HepG2 (cell line): ENCODE results near the gene WDR18. TPM values are rescaled to one million over a fixed set of nuclear protein-coding genes. Genes with fewer than 3 reads are reported as not detected.

Experiments
- ATAC-seq: fragments of 200-7000 bp; cut with Tn5 transposase; 3 replicates; pipeline ENCODE4 v1.9.1; 2020; ENCODE audit warnings: mild to moderate bottlenecking, moderate library complexity
- BruUV-seq: library from RNA; stranded (reverse); fragments of 400-500 nt; replicated peaks from 2 replicates; lab custom pipeline; 2021; lab: Mats Ljungman, UMichigan
- CTCF ChIA-PET: fragments of 300-600 bp; formaldehyde crosslinking; extraction: SDS; loops from one replicate; lab custom pipeline; 2021; ENCODE audit warnings: low total read pairs, inconsistent platforms, low intra/inter-chr PET ratio; lab: Yijun Ruan, JAX
- POLR2A ChIA-PET: fragments of 350-600 bp; sonication (Branson Sonifier 250); formaldehyde crosslinking; loops from one replicate; lab custom pipeline; 2020; ENCODE audit warnings: antibody characterized with exemption, inconsistent platforms; lab: Yijun Ruan, JAX
- DNase-seq: peaks from one replicate; pipeline ENCODE4 v3.0.0-alpha.2; 2015; ENCODE audit warnings: low spot score
- FAIRE-seq: peaks from 3 replicates; lab custom pipeline; 2011; peaks lifted over from hg19 to GRCh38; lab: Jason Lieb, UNC
- H2AFZ ChIP-seq: one replicate; pipeline ENCODE4 v1.6.1; 2011; ENCODE audit warnings: low read length, inconsistent platforms
- H3K27ac ChIP-seq: fragments of 300-600 bp; 3 replicates; pipeline ENCODE4 v1.8.0; 2011; ENCODE audit warnings: mixed run types, mild to moderate bottlenecking, mixed read lengths, low read length, inconsistent platforms; ENCODE audit not compliant: insufficient read depth; ENCODE audit errors: extremely low read length
- H3K27me3 ChIP-seq, 2 experiments: fragments of 200-600 bp in 1 of 2; 2 replicates in 1 of 2; 3 replicates in 1 of 2; pipeline versions ENCODE4 v1.6.0 to v1.8.0; 2011; ENCODE audit warnings: low read length in 2 of 2, mild to moderate bottlenecking in 2 of 2, moderate library complexity in 2 of 2, inconsistent platforms in 1 of 2; ENCODE audit not compliant: insufficient read depth in 2 of 2, control insufficient read depth in 1 of 2
- H3K36me3 ChIP-seq, 2 experiments: fragments of 200-600 bp in 1 of 2; replicated peaks in 1 of 2; 2 replicates in 1 of 2; 3 replicates in 1 of 2; pipeline versions ENCODE4 v1.5.1 to v1.8.0; 2011; ENCODE audit warnings: low read length in 2 of 2, inconsistent platforms in 1 of 2; ENCODE audit not compliant: insufficient read depth in 2 of 2, control insufficient read depth in 1 of 2
- H3K4me1 ChIP-seq: 2 replicates; pipeline ENCODE4 v1.5.1; 2012; ENCODE audit warnings: low read length, inconsistent platforms; ENCODE audit not compliant: insufficient read depth
- H3K4me2 ChIP-seq: 2 replicates; pipeline ENCODE4 v1.6.0; 2011; ENCODE audit warnings: low read depth, low read length, inconsistent platforms
- H3K4me3 ChIP-seq, 3 experiments: fragments of 200-600 bp in 1 of 3; sonication (generic), shearing (Covaris generic) in 1 of 3; replicated peaks in 1 of 3; 2 replicates each; pipeline ENCODE4 v1.5.1; 2011 to 2016; ENCODE audit warnings: low read length in 3 of 3, inconsistent platforms in 2 of 3, low read depth in 2 of 3, mild to moderate bottlenecking in 2 of 3, control low read depth in 1 of 3, mixed read lengths in 1 of 3; ENCODE audit not compliant: insufficient read depth in 1 of 3
- H3K79me2 ChIP-seq: one replicate; pipeline ENCODE4 v1.6.1; 2011; ENCODE audit warnings: low read length, inconsistent platforms; ENCODE audit not compliant: insufficient read depth
- H3K9ac ChIP-seq: 2 replicates; pipeline ENCODE4 v1.6.0; 2011; ENCODE audit warnings: mild to moderate bottlenecking, low read depth, low read length, inconsistent platforms; ENCODE audit not compliant: insufficient read depth
- H3K9me3 ChIP-seq: 2 replicates; pipeline ENCODE4 v1.5.1; 2012; ENCODE audit warnings: mild to moderate bottlenecking, low read length
- H4K20me1 ChIP-seq: 2 replicates; pipeline ENCODE4 v1.6.0; 2011; ENCODE audit warnings: inconsistent platforms, mild to moderate bottlenecking, low read length, moderate library complexity; ENCODE audit not compliant: insufficient read depth
- AKAP8 ChIP-seq: sonication (generic); formaldehyde crosslinking; IDR thresholded peaks from 2 replicates; pipeline ENCODE4 v1.5.1; 2020; ENCODE audit warnings: mild to moderate bottlenecking, missing genetic modification reagents
- BORCS8-MEF2B ChIP-seq: sonication (generic); formaldehyde crosslinking; IDR thresholded peaks from 2 replicates; pipeline ENCODE4 v1.8.0; 2022; ENCODE audit warnings: mild to moderate bottlenecking, missing genetic modification reagents
- CBX1 ChIP-seq: IDR thresholded peaks from one replicate; pipeline ENCODE4 v1.6.1; 2016; ENCODE audit warnings: antibody characterized with exemption, low read depth
- HOXD1 ChIP-seq: sonication (generic); formaldehyde crosslinking; IDR thresholded peaks from 2 replicates; pipeline ENCODE4 v1.5.0; 2020; ENCODE audit warnings: missing genetic modification reagents
- JUND ChIP-seq: sonication (generic); formaldehyde crosslinking; IDR thresholded peaks from 2 replicates; pipeline ENCODE4 v1.8.0; 2022; ENCODE audit warnings: mild to moderate bottlenecking, missing genetic modification reagents
- PHF8 ChIP-seq: sonication (generic); formaldehyde crosslinking; IDR thresholded peaks from 2 replicates; pipeline ENCODE4 v1.5.0; 2020; ENCODE audit warnings: missing genetic modification reagents
- PRPF4 ChIP-seq: fragments of 200-400 bp; formaldehyde crosslinking; IDR thresholded peaks from 2 replicates; pipeline ENCODE4 v1.6.1; 2016; ENCODE audit warnings: low read length, low read depth; ENCODE audit not compliant: poor library complexity, severe bottlenecking
- UBTF ChIP-seq: sonication (generic); formaldehyde crosslinking; IDR thresholded peaks from 2 replicates; pipeline ENCODE4 v1.4.0; 2020; ENCODE audit warnings: mild to moderate bottlenecking, missing genetic modification reagents
- ZC3H13 ChIP-seq: sonication (generic); formaldehyde crosslinking; IDR thresholded peaks from 2 replicates; pipeline ENCODE4 v1.8.1; 2023; ENCODE audit warnings: mild to moderate bottlenecking, missing genetic modification reagents, moderate library complexity
- ZNF296 ChIP-seq: sonication (generic); formaldehyde crosslinking; conservative IDR thresholded peaks from 2 replicates; pipeline ENCODE4 v1.5.0; 2020; ENCODE audit warnings: mild to moderate bottlenecking, missing genetic modification reagents
- ZNF761 ChIP-seq: sonication (generic); formaldehyde crosslinking; conservative IDR thresholded peaks from 2 replicates; pipeline ENCODE4 v1.4.0; 2020; ENCODE audit warnings: mild to moderate bottlenecking, missing genetic modification reagents
- ZNF891 ChIP-seq: sonication (generic); formaldehyde crosslinking; IDR thresholded peaks from 2 replicates; pipeline ENCODE4 v1.5.0; 2020; ENCODE audit warnings: mild to moderate bottlenecking, missing genetic modification reagents
- WGBS: methylation state at CpG from one replicate; pipeline ENCODE4 v1.1.6; 2017; ENCODE audit warnings: low lambda C conversion rate; 5-methylcytosine and 5-hydroxymethylcytosine counted together
- in situ Hi-C: cut with HindIII; loops from 2 replicates; pipeline ENCODE4 v1.10.0; 2017; ENCODE audit warnings: low pct_unique_long_range_greater_than_20kb; ENCODE audit not compliant: extremely low pct_ligation_motif_present
- intact Hi-C: fragments of 100-400 bp; cut with micrococcal nuclease; formaldehyde crosslinking; loops from one replicate; pipeline ENCODE4 v1.10.0; 2022; ENCODE audit not compliant: unreplicated experiment
- polyA plus RNA-seq, 8 experiments: library from polyadenylated mRNA; depleted of rRNA in 3 of 8; stranded (reverse) in 7 of 8; unstranded in 1 of 8; fragments of >200 nt; fragmentation: Illumina TruSeq in 4 of 8; extraction: Trizol in 4 of 8; gene quantifications; 2 replicates each; pipeline versions ENCODE4 v1.2.1 to v1.2.3, GENCODE V29; 2011 to 2016; ENCODE audit warnings: low read depth in 4 of 8, missing spikeins in 1 of 8, mixed read lengths in 1 of 8; ENCODE audit not compliant: insufficient read depth in 1 of 8
- total RNA-seq, 5 experiments: library from RNA; depleted of rRNA; stranded (reverse); fragments of >200 nt; fragmentation: Illumina TruSeq; extraction: Trizol; gene quantifications; 2 replicates each; pipeline ENCODE4 v1.2.3, GENCODE V29; 2016; ENCODE audit warnings: low read depth in 1 of 5
- TF ChIP-seq, protein P1 (sequence below): sonication (generic); formaldehyde crosslinking; IDR thresholded peaks from 2 replicates; pipeline ENCODE4 v1.5.0; 2020; ENCODE audit warnings: mild to moderate bottlenecking, missing genetic modification reagents, borderline replicate concordance
- TF ChIP-seq, protein P2 (sequence below): sonication (generic); formaldehyde crosslinking; IDR thresholded peaks from 2 replicates; pipeline ENCODE4 v1.4.0; 2020; ENCODE audit warnings: missing genetic modification reagents

Gene WDR18
- total and polyA plus RNA-seq, 2 of the 13 experiments (the other 11 are each of a cell fraction or from before 2014, with no cell fraction given), result 36.4 to 47.6 TPM

- H4K20me1 ChIP-seq, result peaks cover 6% of the 10 kb centered on the region; the same call in 1 of the 2 replicates
- WGBS, result 53% methylated on average over 33 of the region's 64 CpGs
- no peak overlapping the region for H2AFZ ChIP-seq
- ATAC-seq (no peak), DNase-seq (no peak), FAIRE-seq (no peak)
- no peak overlapping the region for H3K4me3 ChIP-seq
- in situ Hi-C loops, result no loop called here
- H3K27ac ChIP-seq, result no peak overlapping the region
- H3K9me3 ChIP-seq, result no peaks in the 10 kb centered on the region
- H3K4me1 ChIP-seq, result peaks cover 47% of the 10 kb centered on the region
- ChIA-PET CTCF (no interaction called here), POLR2A (interaction anchor here (1.5 kb wide), 1 partner anchor 73 kb away, joined by 4 read pairs; no protein-coding TSS in a partner anchor)
- peaks cover 3 to 19% of the 10 kb centered on the region in 2 experiments; a peak in 4 of 5 replicates for H3K27me3 ChIP-seq
- H3K9ac ChIP-seq, result no peak overlapping the region
- H3K4me2 ChIP-seq, result peak overlapping the region; percentile 45
- no TSS peak for BruUV-seq
- intact Hi-C loops, result loop anchor here (10.0 kb wide), 1 partner anchor 211 kb away; no protein-coding TSS in a partner anchor
- no peaks in the 10 kb centered on the region for H3K79me2 ChIP-seq
- H3K36me3 ChIP-seq, result peaks cover 0 to 5% of the 10 kb centered on the region in 2 experiments; a peak in 1 of 5 replicates
- no peak for TF ChIP-seq PRPF4
- TF ChIP-seq UBTF (CRISPR knock-in tag), result no peak
- TF ChIP-seq BORCS8-MEF2B (CRISPR knock-in tag), result 0 out of 2 replicates have a peak, but pooled peaks have one; percentile 18
- peak; percentile 97 for TF ChIP-seq AKAP8 (CRISPR knock-in tag)
- TF ChIP-seq PHF8, result peak; percentile 34; the same call in 1 of the 2 replicates
- TF ChIP-seq, protein P1, sequence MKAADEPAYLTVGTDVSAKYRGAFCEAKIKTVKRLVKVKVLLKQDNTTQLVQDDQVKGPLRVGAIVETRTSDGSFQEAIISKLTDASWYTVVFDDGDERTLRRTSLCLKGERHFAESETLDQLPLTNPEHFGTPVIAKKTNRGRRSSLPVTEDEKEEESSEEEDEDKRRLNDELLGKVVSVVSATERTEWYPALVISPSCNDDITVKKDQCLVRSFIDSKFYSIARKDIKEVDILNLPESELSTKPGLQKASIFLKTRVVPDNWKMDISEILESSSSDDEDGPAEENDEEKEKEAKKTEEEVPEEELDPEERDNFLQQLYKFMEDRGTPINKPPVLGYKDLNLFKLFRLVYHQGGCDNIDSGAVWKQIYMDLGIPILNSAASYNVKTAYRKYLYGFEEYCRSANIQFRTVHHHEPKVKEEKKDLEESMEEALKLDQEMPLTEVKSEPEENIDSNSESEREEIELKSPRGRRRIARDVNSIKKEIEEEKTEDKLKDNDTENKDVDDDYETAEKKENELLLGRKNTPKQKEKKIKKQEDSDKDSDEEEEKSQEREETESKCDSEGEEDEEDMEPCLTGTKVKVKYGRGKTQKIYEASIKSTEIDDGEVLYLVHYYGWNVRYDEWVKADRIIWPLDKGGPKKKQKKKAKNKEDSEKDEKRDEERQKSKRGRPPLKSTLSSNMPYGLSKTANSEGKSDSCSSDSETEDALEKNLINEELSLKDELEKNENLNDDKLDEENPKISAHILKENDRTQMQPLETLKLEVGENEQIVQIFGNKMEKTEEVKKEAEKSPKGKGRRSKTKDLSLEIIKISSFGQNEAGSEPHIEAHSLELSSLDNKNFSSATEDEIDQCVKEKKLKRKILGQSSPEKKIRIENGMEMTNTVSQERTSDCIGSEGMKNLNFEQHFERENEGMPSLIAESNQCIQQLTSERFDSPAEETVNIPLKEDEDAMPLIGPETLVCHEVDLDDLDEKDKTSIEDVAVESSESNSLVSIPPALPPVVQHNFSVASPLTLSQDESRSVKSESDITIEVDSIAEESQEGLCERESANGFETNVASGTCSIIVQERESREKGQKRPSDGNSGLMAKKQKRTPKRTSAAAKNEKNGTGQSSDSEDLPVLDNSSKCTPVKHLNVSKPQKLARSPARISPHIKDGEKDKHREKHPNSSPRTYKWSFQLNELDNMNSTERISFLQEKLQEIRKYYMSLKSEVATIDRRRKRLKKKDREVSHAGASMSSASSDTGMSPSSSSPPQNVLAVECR (CRISPR knock-in tag), result peak; percentile 33; the same call in 1 of the 2 replicates
- 0 out of 2 replicates have a peak, but pooled peaks have one; percentile 28 for TF ChIP-seq ZNF296 (CRISPR knock-in tag)
- no peak for TF ChIP-seq ZNF761
- TF ChIP-seq ZC3H13, result peak; percentile 86
- no peak for TF ChIP-seq CBX1
- 0 out of 2 replicates have a peak, but pooled peaks have one; percentile 52 for TF ChIP-seq JUND
- no peak for TF ChIP-seq ZNF891 (CRISPR knock-in tag)
- TF ChIP-seq, protein P2, sequence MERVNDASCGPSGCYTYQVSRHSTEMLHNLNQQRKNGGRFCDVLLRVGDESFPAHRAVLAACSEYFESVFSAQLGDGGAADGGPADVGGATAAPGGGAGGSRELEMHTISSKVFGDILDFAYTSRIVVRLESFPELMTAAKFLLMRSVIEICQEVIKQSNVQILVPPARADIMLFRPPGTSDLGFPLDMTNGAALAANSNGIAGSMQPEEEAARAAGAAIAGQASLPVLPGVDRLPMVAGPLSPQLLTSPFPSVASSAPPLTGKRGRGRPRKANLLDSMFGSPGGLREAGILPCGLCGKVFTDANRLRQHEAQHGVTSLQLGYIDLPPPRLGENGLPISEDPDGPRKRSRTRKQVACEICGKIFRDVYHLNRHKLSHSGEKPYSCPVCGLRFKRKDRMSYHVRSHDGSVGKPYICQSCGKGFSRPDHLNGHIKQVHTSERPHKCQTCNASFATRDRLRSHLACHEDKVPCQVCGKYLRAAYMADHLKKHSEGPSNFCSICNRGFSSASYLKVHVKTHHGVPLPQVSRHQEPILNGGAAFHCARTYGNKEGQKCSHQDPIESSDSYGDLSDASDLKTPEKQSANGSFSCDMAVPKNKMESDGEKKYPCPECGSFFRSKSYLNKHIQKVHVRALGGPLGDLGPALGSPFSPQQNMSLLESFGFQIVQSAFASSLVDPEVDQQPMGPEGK, result peak; percentile 63
- TF ChIP-seq HOXD1 (CRISPR knock-in tag), result 0 out of 2 replicates have a peak, but pooled peaks have one; percentile 11
Measured at GRCh38 chr19:996051-996838, 12.1 kb downstream of the WDR18 start.
